IMR-90 (cell line): ENCODE data around the gene UBE2M. TPM values are rescaled to one million over a fixed set of nuclear protein-coding genes. Genes with fewer than 3 reads are reported as not detected.

Experiments
- CEBPB ChIP-seq: IDR thresholded peaks from 2 replicates; pipeline ENCODE4 v1.6.1; 2012; ENCODE audit warnings: low read depth, low read length, improper control_type of control experiment
- RCOR1 ChIP-seq: IDR thresholded peaks from 2 replicates; pipeline ENCODE4 v1.6.1; 2012; ENCODE audit warnings: mild to moderate bottlenecking, low read length, improper control_type of control experiment; ENCODE audit not compliant: insufficient replicate concordance
- polyA plus RNA-seq, 3 experiments: library from polyadenylated mRNA; depleted of rRNA; stranded (reverse); fragments of >200 nt; gene quantifications; 2 replicates each; pipeline ENCODE4 v1.2.3, GENCODE V29; 2012; ENCODE audit warnings: low replicate concordance in 1 of 3
- total RNA-seq: library from RNA; depleted of rRNA; stranded (reverse); fragments of >200 nt; gene quantifications from 2 replicates; pipeline ENCODE4 v1.2.3, GENCODE V29; 2012
- TF ChIP-seq, protein P1 (sequence below): fragments of 150-350 bp; IDR thresholded peaks from 2 replicates; pipeline ENCODE4 v1.6.1; 2016; ENCODE audit warnings: low read depth, mild to moderate bottlenecking, low read length, moderate library complexity, borderline replicate concordance

UBE2M gene
- total and polyA plus RNA-seq, 2 of the 4 experiments (the other 2 are of a cell fraction): 55.9 to 66.6 TPM

DNA sequence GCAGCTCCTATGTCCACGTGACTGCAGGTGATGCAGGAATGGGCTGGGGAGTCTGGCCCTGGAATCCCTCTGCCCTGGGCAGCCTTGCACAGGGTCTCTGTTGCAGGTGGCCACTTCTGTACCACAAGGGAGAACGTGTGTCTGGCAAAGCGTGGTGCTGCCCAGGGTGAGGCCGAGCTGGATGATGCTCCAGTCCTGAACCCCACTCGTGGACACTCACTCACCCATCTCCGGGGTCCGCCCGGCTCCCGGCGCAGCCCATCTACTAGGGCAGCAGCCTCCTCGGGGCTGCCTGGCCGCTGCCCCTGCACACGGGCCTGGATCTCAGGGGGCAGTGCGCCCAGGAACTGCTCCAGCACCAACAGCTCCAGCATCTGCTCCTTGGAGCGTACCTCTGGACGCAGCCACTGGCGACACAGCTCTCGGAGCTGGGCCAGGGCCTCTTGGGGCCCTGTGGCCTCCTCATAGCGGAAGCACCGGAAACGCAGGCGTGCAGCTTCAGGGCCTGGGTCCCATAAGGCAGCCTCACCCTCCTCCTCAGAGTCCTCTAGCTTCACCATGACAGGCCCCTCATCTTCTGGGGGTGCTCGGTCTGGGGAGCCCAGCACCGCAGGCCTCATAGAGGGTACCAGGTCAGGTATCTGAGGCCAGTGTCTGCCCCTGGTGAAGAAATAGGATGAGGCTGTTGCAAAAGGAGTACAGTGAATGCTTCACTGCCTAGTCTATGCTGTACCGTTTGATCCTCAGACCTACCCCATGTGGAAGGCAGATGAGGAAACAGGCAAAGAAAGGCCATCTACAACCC is 12.6 kb upstream of the UBE2M start (continued):
- TF ChIP-seq RCOR1: no peak
- TF ChIP-seq, protein P1, sequence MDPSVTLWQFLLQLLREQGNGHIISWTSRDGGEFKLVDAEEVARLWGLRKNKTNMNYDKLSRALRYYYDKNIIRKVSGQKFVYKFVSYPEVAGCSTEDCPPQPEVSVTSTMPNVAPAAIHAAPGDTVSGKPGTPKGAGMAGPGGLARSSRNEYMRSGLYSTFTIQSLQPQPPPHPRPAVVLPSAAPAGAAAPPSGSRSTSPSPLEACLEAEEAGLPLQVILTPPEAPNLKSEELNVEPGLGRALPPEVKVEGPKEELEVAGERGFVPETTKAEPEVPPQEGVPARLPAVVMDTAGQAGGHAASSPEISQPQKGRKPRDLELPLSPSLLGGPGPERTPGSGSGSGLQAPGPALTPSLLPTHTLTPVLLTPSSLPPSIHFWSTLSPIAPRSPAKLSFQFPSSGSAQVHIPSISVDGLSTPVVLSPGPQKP: no peak
- no peak for TF ChIP-seq CEBPB
